ENCODE data around the gene PSMD14.

Gene PSMD14

DNA sequence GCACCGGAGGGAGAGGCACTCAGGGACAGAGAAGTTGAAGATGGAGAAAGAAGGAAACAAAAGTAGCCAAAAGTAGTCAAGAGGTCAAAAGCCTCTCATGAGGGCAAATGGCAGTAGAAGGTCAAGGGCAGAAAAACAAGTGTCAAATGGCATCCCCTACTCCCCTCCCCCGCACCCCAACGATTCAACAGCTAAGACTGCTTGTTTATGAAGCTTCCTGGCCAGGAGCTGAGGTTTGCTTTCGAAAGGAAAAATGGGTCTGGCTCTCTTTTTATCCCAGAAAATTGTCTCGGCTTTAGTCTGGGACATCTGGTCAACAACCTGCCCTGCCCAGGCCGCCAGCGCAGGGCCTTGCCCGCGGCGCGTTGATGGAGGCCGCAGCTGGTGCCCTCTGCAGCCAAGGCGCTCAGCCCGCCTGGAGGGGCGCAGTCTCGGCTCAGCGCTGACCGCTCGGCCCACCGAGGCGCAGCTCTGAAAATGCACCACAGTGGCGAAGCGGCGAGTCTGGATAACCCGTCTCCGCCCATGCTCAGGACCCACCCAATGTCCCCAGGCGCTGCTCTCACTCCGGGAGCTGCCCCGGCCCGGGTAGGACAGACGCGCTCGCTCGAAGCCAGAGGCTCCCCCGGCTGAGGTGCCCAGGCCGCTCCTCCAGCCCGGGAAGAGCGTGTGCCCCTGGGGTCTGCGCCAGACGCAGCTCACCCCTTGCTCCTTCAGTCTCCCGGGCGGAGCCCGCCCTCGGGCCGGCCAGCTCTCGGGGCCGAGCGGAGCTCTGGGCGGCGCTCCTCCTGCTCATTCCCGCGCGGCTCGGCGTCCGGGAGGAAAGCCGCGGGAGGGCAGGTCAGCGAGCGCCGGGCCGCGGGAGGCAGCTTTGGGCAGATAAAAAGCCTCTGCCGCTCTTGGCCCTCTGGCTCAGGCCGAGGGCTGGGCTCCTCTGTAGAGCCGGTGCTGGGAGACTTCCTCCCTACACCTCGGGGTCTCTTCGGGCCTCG is 106.1 kb downstream of the PSMD14 start (continued):
- TF ChIP-seq, protein P1, sequence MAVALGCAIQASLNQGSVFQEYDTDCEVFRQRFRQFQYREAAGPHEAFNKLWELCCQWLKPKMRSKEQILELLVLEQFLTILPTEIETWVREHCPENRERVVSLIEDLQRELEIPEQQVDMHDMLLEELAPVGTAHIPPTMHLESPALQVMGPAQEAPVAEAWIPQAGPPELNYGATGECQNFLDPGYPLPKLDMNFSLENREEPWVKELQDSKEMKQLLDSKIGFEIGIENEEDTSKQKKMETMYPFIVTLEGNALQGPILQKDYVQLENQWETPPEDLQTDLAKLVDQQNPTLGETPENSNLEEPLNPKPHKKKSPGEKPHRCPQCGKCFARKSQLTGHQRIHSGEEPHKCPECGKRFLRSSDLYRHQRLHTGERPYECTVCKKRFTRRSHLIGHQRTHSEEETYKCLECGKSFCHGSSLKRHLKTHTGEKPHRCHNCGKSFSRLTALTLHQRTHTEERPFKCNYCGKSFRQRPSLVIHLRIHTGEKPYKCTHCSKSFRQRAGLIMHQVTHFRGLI (tag by site-specific recombination; IDR thresholded peaks at IDR 0.05) = no peak
- TF ChIP-seq SP3 (tag by site-specific recombination; IDR thresholded peaks at IDR 0.05) (0 out of 2 replicates have a peak, but pooled peaks have one; percentile 28), ZNF561 (tag by site-specific recombination; IDR thresholded peaks at IDR 0.05; ENCODE audit: borderline replicate concordance) (peak; percentile 53; the same call in 1 of the 2 replicates), IKZF3 (tag by site-specific recombination; IDR thresholded peaks at IDR 0.05) (peak; percentile 57; the same call in 1 of the 2 replicates), ZNF501 (tag by site-specific recombination; IDR thresholded peaks at IDR 0.05) (peak; percentile 53; the same call in 1 of the 2 replicates), ZNF600 (tag by site-specific recombination; IDR thresholded peaks at IDR 0.05) (peak; percentile 83), SP2 (tag by site-specific recombination; IDR thresholded peaks at IDR 0.05) (peak; percentile 38; the same call in 1 of the 2 replicates), ZNF114 (tag by site-specific recombination; IDR thresholded peaks at IDR 0.05) (no peak), ZNF341 (tag by site-specific recombination; IDR thresholded peaks at IDR 0.05; ENCODE audit: low read depth) (no peak)
- TF ChIP-seq, protein P2, sequence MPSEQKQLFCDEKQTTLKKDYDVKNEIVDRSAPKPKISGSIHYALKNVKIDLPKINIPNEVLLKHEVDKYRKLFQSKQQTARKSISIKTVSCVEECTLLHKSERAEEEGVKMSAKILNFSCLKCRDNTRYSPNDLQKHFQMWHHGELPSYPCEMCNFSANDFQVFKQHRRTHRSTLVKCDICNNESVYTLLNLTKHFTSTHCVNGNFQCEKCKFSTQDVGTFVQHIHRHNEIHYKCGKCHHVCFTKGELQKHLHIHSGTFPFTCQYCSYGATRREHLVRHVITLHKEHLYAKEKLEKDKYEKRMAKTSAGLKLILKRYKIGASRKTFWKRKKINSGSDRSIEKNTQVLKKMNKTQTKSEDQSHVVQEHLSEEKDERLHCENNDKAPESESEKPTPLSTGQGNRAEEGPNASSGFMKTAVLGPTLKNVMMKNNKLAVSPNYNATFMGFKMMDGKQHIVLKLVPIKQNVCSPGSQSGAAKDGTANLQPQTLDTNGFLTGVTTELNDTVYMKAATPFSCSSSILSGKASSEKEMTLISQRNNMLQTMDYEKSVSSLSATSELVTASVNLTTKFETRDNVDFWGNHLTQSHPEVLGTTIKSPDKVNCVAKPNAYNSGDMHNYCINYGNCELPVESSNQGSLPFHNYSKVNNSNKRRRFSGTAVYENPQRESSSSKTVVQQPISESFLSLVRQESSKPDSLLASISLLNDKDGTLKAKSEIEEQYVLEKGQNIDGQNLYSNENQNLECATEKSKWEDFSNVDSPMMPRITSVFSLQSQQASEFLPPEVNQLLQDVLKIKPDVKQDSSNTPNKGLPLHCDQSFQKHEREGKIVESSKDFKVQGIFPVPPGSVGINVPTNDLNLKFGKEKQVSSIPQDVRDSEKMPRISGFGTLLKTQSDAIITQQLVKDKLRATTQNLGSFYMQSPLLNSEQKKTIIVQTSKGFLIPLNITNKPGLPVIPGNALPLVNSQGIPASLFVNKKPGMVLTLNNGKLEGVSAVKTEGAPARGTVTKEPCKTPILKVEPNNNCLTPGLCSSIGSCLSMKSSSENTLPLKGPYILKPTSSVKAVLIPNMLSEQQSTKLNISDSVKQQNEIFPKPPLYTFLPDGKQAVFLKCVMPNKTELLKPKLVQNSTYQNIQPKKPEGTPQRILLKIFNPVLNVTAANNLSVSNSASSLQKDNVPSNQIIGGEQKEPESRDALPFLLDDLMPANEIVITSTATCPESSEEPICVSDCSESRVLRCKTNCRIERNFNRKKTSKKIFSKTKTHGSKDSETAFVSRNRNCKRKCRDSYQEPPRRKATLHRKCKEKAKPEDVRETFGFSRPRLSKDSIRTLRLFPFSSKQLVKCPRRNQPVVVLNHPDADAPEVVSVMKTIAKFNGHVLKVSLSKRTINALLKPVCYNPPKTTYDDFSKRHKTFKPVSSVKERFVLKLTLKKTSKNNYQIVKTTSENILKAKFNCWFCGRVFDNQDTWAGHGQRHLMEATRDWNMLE (tag by site-specific recombination; conservative IDR thresholded peaks at IDR 0.05; ENCODE audit: low read depth) = no peak

DNA sequence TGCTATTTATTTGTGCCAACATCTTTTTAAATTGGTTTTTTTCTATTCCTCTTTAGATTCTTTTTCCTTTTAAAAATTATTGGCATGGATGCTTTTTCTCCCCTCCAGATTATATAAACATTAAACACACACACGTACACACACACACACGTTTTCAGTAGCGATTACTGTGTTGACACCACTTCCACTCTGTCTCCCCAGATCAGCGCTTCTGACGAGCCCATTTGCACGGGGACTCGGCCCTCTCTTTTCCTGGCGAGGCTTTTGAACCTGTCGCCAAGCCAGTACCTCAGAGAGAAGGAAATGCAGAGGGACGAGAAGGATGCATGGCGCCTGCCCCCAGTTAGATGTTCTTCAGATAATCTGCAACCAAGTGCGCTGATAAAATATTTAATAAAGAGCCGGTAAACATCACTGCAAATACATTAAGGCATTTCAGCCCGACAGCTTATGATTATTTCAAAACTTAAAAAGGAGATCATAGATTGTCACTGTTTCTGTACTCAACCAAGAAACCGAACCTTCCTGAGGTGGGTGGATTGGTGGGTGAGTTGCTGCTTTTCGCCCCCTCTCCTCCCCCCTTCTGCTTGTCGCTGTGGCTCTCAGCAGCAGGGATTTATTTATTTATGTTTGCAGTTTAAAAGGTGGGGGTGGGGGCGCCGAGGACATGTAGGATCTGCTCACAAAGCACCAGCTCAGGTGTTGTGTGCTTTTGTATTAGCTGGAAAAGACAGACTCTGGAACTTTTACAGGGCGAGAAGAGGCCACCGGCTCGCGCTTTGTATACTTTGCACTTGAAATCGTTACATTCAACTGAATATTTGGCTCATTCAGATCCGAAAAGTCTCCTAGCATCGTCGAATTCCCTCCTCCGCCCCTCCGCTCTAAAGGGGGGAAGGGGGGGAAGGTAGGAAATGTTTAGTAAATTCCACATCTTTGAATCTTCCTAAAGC is 107.1 kb downstream of the PSMD14 start:
- Histone ChIP-seq H3K4me1 (ENCODE audit: control insufficient read depth, insufficient read depth, low read length) (no peaks in the 10 kb centered on the region), H3K27ac (ENCODE audit: extremely low read depth, low read depth, low read length) (no peak overlapping the region), H3K36me3 (ENCODE audit: control insufficient read depth in 2 of 2, insufficient read depth in 1 of 2, low read length in 2 of 2) (peaks cover 0 to 5% of the 10 kb centered on the region in 2 experiments; a peak in 1 of 3 replicates), H3K9me3 (ENCODE audit: control insufficient read depth, insufficient read depth, low read depth, low read length) (no peaks in the 10 kb centered on the region), H3K4me3 (ENCODE audit: low read depth, low read length) (no peak overlapping the region)
- POLR2A ChIA-PET = interaction anchor here (1.2 to 1.5 kb wide), 2 partner anchors 107 kb away, joined by 3 to 8 read pairs; partner anchors contain the start of gene PSMD14
- TF ChIP-seq ZFHX2 (tag by site-specific recombination; conservative IDR thresholded peaks at IDR 0.05) (peak; percentile 53), SCRT1 (tag by site-specific recombination; IDR thresholded peaks at IDR 0.05; ENCODE audit: borderline replicate concordance) (no peak)
- CTCF ChIA-PET = no interaction called here

Data from HEK293 (cell line).